ENCODE measurements around the gene HPS5. TPM values are rescaled to one million over a fixed set of nuclear protein-coding genes. Genes with fewer than 3 reads are reported as not detected.

HPS5 gene
- total and polyA plus RNA-seq, 2 of the 13 experiments (the other 11 are each of a cell fraction or from before 2014, with no cell fraction given), result 6.6 to 25.5 TPM

DNA sequence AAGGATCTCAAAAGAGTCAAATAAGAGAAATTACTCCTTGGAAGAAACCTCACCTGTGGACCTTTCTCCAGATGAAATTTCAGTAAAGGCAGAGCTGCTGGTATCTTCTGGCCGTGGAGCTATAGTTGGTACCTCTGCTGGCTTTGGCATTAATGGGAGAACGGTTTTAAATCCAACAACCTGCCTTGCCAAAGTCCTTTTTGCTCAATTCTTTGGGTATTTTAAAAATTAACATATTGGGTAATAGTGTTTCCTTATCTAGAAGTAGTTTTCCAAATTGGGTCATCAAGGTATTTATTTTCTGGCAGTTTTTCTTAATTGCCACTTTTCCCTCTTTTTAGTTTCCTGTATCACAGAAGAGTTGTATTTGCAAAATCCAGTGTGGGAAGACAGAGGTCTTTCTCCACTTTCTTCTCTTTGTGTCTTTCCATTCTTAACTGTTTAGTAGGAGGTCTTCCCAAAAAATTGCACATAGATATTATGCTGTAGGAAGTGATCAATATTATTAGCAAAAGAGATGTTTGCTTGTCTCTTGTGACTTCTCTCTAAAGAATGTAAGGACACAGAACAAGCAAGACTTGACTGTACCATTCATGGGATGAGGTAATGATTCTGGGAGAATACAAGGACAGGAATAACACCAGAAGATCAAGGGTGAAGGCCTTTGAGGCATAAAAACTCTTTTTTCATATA is 85.1 kb downstream of the HPS5 start, which contains the start of gene SAA4 (continued):
- TF ChIP-seq, protein P1, sequence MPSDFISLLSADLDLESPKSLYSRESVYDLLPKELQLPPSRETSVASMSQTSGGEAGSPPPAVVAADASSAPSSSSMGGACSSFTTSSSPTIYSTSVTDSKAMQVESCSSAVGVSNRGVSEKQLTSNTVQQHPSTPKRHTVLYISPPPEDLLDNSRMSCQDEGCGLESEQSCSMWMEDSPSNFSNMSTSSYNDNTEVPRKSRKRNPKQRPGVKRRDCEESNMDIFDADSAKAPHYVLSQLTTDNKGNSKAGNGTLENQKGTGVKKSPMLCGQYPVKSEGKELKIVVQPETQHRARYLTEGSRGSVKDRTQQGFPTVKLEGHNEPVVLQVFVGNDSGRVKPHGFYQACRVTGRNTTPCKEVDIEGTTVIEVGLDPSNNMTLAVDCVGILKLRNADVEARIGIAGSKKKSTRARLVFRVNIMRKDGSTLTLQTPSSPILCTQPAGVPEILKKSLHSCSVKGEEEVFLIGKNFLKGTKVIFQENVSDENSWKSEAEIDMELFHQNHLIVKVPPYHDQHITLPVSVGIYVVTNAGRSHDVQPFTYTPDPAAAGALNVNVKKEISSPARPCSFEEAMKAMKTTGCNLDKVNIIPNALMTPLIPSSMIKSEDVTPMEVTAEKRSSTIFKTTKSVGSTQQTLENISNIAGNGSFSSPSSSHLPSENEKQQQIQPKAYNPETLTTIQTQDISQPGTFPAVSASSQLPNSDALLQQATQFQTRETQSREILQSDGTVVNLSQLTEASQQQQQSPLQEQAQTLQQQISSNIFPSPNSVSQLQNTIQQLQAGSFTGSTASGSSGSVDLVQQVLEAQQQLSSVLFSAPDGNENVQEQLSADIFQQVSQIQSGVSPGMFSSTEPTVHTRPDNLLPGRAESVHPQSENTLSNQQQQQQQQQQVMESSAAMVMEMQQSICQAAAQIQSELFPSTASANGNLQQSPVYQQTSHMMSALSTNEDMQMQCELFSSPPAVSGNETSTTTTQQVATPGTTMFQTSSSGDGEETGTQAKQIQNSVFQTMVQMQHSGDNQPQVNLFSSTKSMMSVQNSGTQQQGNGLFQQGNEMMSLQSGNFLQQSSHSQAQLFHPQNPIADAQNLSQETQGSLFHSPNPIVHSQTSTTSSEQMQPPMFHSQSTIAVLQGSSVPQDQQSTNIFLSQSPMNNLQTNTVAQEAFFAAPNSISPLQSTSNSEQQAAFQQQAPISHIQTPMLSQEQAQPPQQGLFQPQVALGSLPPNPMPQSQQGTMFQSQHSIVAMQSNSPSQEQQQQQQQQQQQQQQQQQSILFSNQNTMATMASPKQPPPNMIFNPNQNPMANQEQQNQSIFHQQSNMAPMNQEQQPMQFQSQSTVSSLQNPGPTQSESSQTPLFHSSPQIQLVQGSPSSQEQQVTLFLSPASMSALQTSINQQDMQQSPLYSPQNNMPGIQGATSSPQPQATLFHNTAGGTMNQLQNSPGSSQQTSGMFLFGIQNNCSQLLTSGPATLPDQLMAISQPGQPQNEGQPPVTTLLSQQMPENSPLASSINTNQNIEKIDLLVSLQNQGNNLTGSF (CRISPR knock-in tag; IDR thresholded peaks at IDR 0.05), result no peak
- TF ChIP-seq ZNF746 (CRISPR knock-in tag; IDR thresholded peaks at IDR 0.05) (no peak), GFI1 (CRISPR knock-in tag; IDR thresholded peaks at IDR 0.05; ENCODE audit: borderline replicate concordance) (no peak), ZNF562 (CRISPR knock-in tag; IDR thresholded peaks at IDR 0.05; ENCODE audit: borderline replicate concordance) (no peak), ZNF12 (CRISPR knock-in tag; IDR thresholded peaks at IDR 0.05) (no peak), TCF7 (IDR thresholded peaks at IDR 0.05; ENCODE audit: low read depth) (peak; percentile 36; the same call in 1 of the 2 replicates), REL (CRISPR knock-in tag; conservative IDR thresholded peaks at IDR 0.05) (no peak), ZSCAN30 (CRISPR knock-in tag; IDR thresholded peaks at IDR 0.05) (no peak), GATAD1 (CRISPR knock-in tag; IDR thresholded peaks at IDR 0.05) (no peak), ZFY (CRISPR knock-in tag; IDR thresholded peaks at IDR 0.05) (no peak), POLR2G (IDR thresholded peaks at IDR 0.05; ENCODE audit: low read depth, low read length) (no peak), ZNF530 (CRISPR knock-in tag; IDR thresholded peaks at IDR 0.05; ENCODE audit: low read depth) (no peak), SRY (CRISPR knock-in tag; IDR thresholded peaks at IDR 0.05) (no peak), KLF13 (CRISPR knock-in tag; IDR thresholded peaks at IDR 0.05) (no peak), ZNF121 (CRISPR knock-in tag; IDR thresholded peaks at IDR 0.05) (no peak), IRF1 (CRISPR knock-in tag; IDR thresholded peaks at IDR 0.05; ENCODE audit: low read depth) (no peak), KLF12 (CRISPR knock-in tag; IDR thresholded peaks at IDR 0.05; ENCODE audit: borderline replicate concordance) (no peak)
- TF ChIP-seq, protein P2, sequence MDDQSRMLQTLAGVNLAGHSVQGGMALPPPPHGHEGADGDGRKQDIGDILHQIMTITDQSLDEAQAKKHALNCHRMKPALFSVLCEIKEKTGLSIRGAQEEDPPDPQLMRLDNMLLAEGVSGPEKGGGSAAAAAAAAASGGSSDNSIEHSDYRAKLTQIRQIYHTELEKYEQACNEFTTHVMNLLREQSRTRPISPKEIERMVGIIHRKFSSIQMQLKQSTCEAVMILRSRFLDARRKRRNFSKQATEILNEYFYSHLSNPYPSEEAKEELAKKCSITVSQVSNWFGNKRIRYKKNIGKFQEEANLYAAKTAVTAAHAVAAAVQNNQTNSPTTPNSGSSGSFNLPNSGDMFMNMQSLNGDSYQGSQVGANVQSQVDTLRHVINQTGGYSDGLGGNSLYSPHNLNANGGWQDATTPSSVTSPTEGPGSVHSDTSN (CRISPR knock-in tag; IDR thresholded peaks at IDR 0.05; ENCODE audit: borderline replicate concordance), result no peak
- TF ChIP-seq, protein P3, sequence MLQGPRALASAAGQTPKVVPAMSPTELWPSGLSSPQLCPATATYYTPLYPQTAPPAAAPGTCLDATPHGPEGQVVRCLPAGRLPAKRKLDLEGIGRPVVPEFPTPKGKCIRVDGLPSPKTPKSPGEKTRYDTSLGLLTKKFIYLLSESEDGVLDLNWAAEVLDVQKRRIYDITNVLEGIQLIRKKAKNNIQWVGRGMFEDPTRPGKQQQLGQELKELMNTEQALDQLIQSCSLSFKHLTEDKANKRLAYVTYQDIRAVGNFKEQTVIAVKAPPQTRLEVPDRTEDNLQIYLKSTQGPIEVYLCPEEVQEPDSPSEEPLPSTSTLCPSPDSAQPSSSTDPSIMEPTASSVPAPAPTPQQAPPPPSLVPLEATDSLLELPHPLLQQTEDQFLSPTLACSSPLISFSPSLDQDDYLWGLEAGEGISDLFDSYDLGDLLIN (CRISPR knock-in tag; IDR thresholded peaks at IDR 0.05; ENCODE audit: borderline replicate concordance), result no peak
- TF ChIP-seq, protein P4, sequence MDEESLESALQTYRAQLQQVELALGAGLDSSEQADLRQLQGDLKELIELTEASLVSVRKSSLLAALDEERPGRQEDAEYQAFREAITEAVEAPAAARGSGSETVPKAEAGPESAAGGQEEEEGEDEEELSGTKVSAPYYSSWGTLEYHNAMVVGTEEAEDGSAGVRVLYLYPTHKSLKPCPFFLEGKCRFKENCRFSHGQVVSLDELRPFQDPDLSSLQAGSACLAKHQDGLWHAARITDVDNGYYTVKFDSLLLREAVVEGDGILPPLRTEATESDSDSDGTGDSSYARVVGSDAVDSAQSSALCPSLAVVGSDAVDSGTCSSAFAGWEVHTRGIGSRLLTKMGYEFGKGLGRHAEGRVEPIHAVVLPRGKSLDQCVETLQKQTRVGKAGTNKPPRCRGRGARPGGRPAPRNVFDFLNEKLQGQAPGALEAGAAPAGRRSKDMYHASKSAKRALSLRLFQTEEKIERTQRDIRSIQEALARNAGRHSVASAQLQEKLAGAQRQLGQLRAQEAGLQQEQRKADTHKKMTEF (CRISPR knock-in tag; IDR thresholded peaks at IDR 0.05), result peak; percentile 65; the same call in 1 of the 2 replicates
